A549 (cell line): ENCODE results near the gene SYCE1.
"Not testable (repeated sequence)": the region's sequence is repeated elsewhere in the genome, so short reads cannot be mapped to it uniquely, and the experiment has no call there.

Source experiments
- BHLHE40 ChIP-seq: IDR thresholded peaks from 2 replicates; pipeline ENCODE4 v1.6.1; 2012; ENCODE audit warnings: low read depth, low read length, inconsistent platforms
- CHD2 ChIP-seq: fragments of 150-350 bp; IDR thresholded peaks from 2 replicates; pipeline ENCODE4 v1.6.1; 2014; ENCODE audit warnings: low read length; ENCODE audit not compliant: partially characterized antibody
- CTCF ChIP-seq: fragments of >200 bp; sonication (Bioruptor Twin); formaldehyde crosslinking; IDR thresholded peaks from 3 replicates; pipeline ENCODE4 v1.5.1; 2016
- GATA3 ChIP-seq: IDR thresholded peaks from 2 replicates; pipeline ENCODE4 v1.6.1; 2012; ENCODE audit warnings: borderline replicate concordance
- KDM5A ChIP-seq: fragments of 200-600 bp; sonication (generic); IDR thresholded peaks from 2 replicates; pipeline ENCODE4 v1.6.1; 2016; ENCODE audit warnings: antibody characterized with exemption, mild to moderate bottlenecking
- MAX ChIP-seq: IDR thresholded peaks from 2 replicates; pipeline ENCODE4 v1.6.1; 2012
- MAZ ChIP-seq: fragments of 150-350 bp; IDR thresholded peaks from 2 replicates; pipeline ENCODE4 v1.6.1; 2014; ENCODE audit warnings: antibody characterized with exemption, low read depth, low read length, borderline replicate concordance
- MYC ChIP-seq: IDR thresholded peaks from 2 replicates; pipeline ENCODE4 v1.6.1; 2012; ENCODE audit warnings: mild to moderate bottlenecking, inconsistent platforms, low read length, improper control_type of control experiment, borderline replicate concordance
- POLR2A ChIP-seq: IDR thresholded peaks from 2 replicates; pipeline ENCODE4 v1.6.1; 2012; ENCODE audit warnings: mild to moderate bottlenecking, low read length

- not testable (repeated sequence) for TF ChIP-seq MAZ, CTCF, MYC, KDM5A, CHD2, GATA3, MAX, BHLHE40, POLR2A
Observed at GRCh38 chr10:133569801-133570200, 4.4 kb upstream of the SYCE1 start.
